B cell (primary cell): ENCODE data around the gene STS. TPM values are rescaled to one million over a fixed set of nuclear protein-coding genes. Genes with fewer than 3 reads are reported as not detected.

Source experiments
- ATAC-seq: fragments of 200-7000 bp; cut with Tn5 transposase; one replicate; pipeline ENCODE4 v1.10.0; 2021; ENCODE audit warnings: low read depth, mild to moderate bottlenecking, moderate number of reproducible peaks, moderate library complexity
- CTCF ChIA-PET: fragments of 350-600 bp; sonication (Branson Sonifier 250); formaldehyde crosslinking; loops from one replicate; lab custom pipeline; 2021; ENCODE audit warnings: antibody characterized with exemption, inconsistent platforms; lab: Charles Lee
- POLR2A ChIA-PET: fragments of 350-600 bp; sonication (Branson Sonifier 250); formaldehyde crosslinking; loops from one replicate; lab custom pipeline; 2021; ENCODE audit warnings: antibody characterized with exemption; lab: Charles Lee
- DNase-seq: peaks from one replicate; pipeline ENCODE4 v3.0.0; 2013
- H2AFZ ChIP-seq: 2 replicates; pipeline ENCODE4 v1.6.1; 2012; ENCODE audit warnings: mild to moderate bottlenecking, low read depth, low read length; ENCODE audit not compliant: insufficient read depth, poor library complexity, severe bottlenecking
- H3K27ac ChIP-seq, 2 donors: 1 replicate in 1 of 2; 2 replicates in 1 of 2; pipeline ENCODE4 v1.5.1; 2012 to 2013; ENCODE audit warnings: low read length in 2 of 2, mild to moderate bottlenecking in 2 of 2, moderate library complexity in 1 of 2
- H3K27me3 ChIP-seq, 4 experiments: fragments of 200-600 bp in 1 of 4; sonication (generic) in 1 of 4; replicated peaks in 1 of 4; 1 replicate in 2 of 4; 2 replicates in 2 of 4; pipeline versions ENCODE4 v1.6.1 to v1.7.0; 2013 to 2016; ENCODE audit warnings: low read length in 3 of 4, mild to moderate bottlenecking in 2 of 4, mixed read lengths in 1 of 4, moderate library complexity in 1 of 4; ENCODE audit not compliant: insufficient read depth in 4 of 4, control insufficient read depth in 3 of 4; ENCODE audit errors: control extremely low read depth in 1 of 4
- H3K36me3 ChIP-seq, 2 experiments: replicated peaks in 1 of 2; 1 replicate in 1 of 2; 2 replicates in 1 of 2; pipeline versions ENCODE4 v1.6.1 to v1.7.1; 2013; ENCODE audit warnings: low read length in 1 of 2; ENCODE audit not compliant: insufficient read depth in 2 of 2, control insufficient read depth in 1 of 2; ENCODE audit errors: control extremely low read depth in 1 of 2, extremely low read depth in 1 of 2
- H3K4me1 ChIP-seq, 2 donors: fragments of 200-600 bp in 1 of 2; sonication (generic) in 1 of 2; 1 replicate in 1 of 2; 2 replicates in 1 of 2; pipeline versions ENCODE4 v1.5.1 to v1.6.1; 2013 to 2017; ENCODE audit warnings: low read length in 2 of 2; ENCODE audit not compliant: control insufficient read depth in 2 of 2, insufficient read depth in 2 of 2
- H3K4me2 ChIP-seq: replicated peaks from 2 replicates; pipeline ENCODE3; 2012; ENCODE audit warnings: mild to moderate bottlenecking, low read depth, low read length; ENCODE audit not compliant: poor library complexity, severe bottlenecking
- H3K4me3 ChIP-seq, 5 experiments: fragments of 200-600 bp in 1 of 5; sonication (generic) in 1 of 5; 1 replicate in 3 of 5; 2 replicates in 2 of 5; pipeline versions ENCODE4 v1.5.1 to v1.7.0; 2011 to 2016; ENCODE audit warnings: low read length in 4 of 5, mild to moderate bottlenecking in 4 of 5, low read depth in 2 of 5, control low read depth in 1 of 5, moderate library complexity in 1 of 5; ENCODE audit not compliant: insufficient read depth in 1 of 5; ENCODE audit errors: control extremely low read depth in 1 of 5, extremely low read depth in 1 of 5
- H3K79me2 ChIP-seq: fragments of 200-600 bp; sonication (generic); one replicate; pipeline ENCODE4 v1.6.0; 2016; ENCODE audit warnings: low read length; ENCODE audit not compliant: control insufficient read depth, insufficient read depth
- H3K9ac ChIP-seq: fragments of 200-600 bp; sonication (generic); 2 replicates; pipeline ENCODE4 v1.6.1; 2017; ENCODE audit warnings: mild to moderate bottlenecking, low read length, moderate library complexity
- H3K9me3 ChIP-seq, 3 donors: one replicate each; pipeline versions ENCODE4 v1.6.1 to v1.7.1; 2013; ENCODE audit warnings: low read length in 2 of 3; ENCODE audit not compliant: control insufficient read depth in 2 of 3, insufficient read depth in 1 of 3; ENCODE audit errors: control extremely low read depth in 1 of 3
- H4K20me1 ChIP-seq: 2 replicates; pipeline ENCODE4 v1.6.0; 2012; ENCODE audit warnings: mild to moderate bottlenecking, low read length; ENCODE audit not compliant: insufficient read depth, control insufficient read depth, poor library complexity, severe bottlenecking
- H3K27ac Mint-ChIP-seq: one replicate; pipeline ENCODE4 v1.8.0; 2021; ENCODE audit warnings: mixed read lengths
- H3K27me3 Mint-ChIP-seq: one replicate; pipeline ENCODE4 v1.8.0; 2021; ENCODE audit warnings: mixed read lengths
- H3K4me1 Mint-ChIP-seq: one replicate; pipeline ENCODE4 v1.8.0; 2021; ENCODE audit warnings: mixed read lengths
- H3K4me3 Mint-ChIP-seq: one replicate; pipeline ENCODE4 v1.8.0; 2021; ENCODE audit warnings: mixed read lengths
- H3K9me3 Mint-ChIP-seq: one replicate; pipeline ENCODE4 v1.8.0; 2022; ENCODE audit warnings: mixed read lengths; ENCODE audit not compliant: insufficient read depth
- CTCF ChIP-seq: fragments of 200-600 bp; IDR thresholded peaks from one replicate; pipeline ENCODE4 v1.8.0; 2022; ENCODE audit warnings: antibody characterized with exemption, mild to moderate bottlenecking
- EZH2 ChIP-seq: IDR thresholded peaks from 2 replicates; pipeline ENCODE4 v1.6.1; 2012; ENCODE audit warnings: borderline replicate concordance, low read depth, mild to moderate bottlenecking, moderate library complexity, low read length; ENCODE audit not compliant: insufficient read depth, poor library complexity, severe bottlenecking
- WGBS: methylation state at CpG from one replicate; pipeline ENCODE4 v1.1.5; 2013; ENCODE audit warnings: missing lambda C conversion rate; ENCODE audit not compliant: insufficient coverage; 5-methylcytosine and 5-hydroxymethylcytosine counted together
- intact Hi-C: fragments of 100-400 bp; cut with micrococcal nuclease; formaldehyde crosslinking; loops from one replicate; pipeline ENCODE4 v1.10.0; 2022
- polyA plus RNA-seq: library from polyadenylated mRNA; depleted of rRNA; stranded (reverse); fragments of >200 nt; gene quantifications from 2 replicates; pipeline ENCODE4 v1.2.3, GENCODE V29; 2012
- total RNA-seq, 2 donors: library from RNA; stranded (reverse); fragments of 120-200 nt in 1 of 2; gene quantifications; 1 replicate in 1 of 2; 2 replicates in 1 of 2; pipeline versions ENCODE4 v1.2.3 to v1.2.4, GENCODE V29; 2013 to 2022

Gene STS
- total and polyA plus RNA-seq, 2 donors (not counting 1 experiment from before 2014, with no cell fraction given): 1.9 to 2.9 TPM

- Histone ChIP-seq H3K27me3 (no peaks in the 10 kb centered on the region), H3K9ac (no peak overlapping the region), H3K4me3 (no peak overlapping the region), H3K9me3 (no peaks in the 10 kb centered on the region), H3K79me2 (no peaks in the 10 kb centered on the region), H3K4me2 (no peak overlapping the region), H4K20me1 (no peaks in the 10 kb centered on the region), H3K27ac (no peak overlapping the region), H3K4me1 (no peaks in the 10 kb centered on the region), H2AFZ (no peak overlapping the region), H3K36me3 (no peaks in the 10 kb centered on the region)
- Mint-ChIP-seq H3K9me3 (no peaks in the 10 kb centered on the region), H3K27ac (no peak overlapping the region), H3K4me1 (no peaks in the 10 kb centered on the region), H3K4me3 (no peak overlapping the region), H3K27me3 (no peaks in the 10 kb centered on the region)
- ChIA-PET POLR2A (no interaction called here), CTCF (no interaction called here)
- DNase-seq (no peak), ATAC-seq (no peak)
- no CpG with 5 or more reads among the region's 3 CpGs for WGBS
- intact Hi-C loops: no loop called here
- TF ChIP-seq CTCF (no peak), EZH2 (no peak)
Observed at GRCh38 chrX:7164174-7164573, 16.7 kb downstream of the STS start.

- Histone ChIP-seq H3K27me3 (no peaks in the 10 kb centered on the region), H3K4me3 (no peak overlapping the region), H3K9me3 (no peaks in the 10 kb centered on the region), H3K27ac (no peak overlapping the region), H3K9ac (no peak overlapping the region), H3K36me3 (no peaks in the 10 kb centered on the region), H3K79me2 (no peaks in the 10 kb centered on the region), H3K4me2 (no peak overlapping the region), H2AFZ (no peak overlapping the region), H3K4me1 (no peaks in the 10 kb centered on the region), H4K20me1 (no peaks in the 10 kb centered on the region)
- H3K27me3 Mint-ChIP-seq: no peaks in the 10 kb centered on the region
- H3K9me3 Mint-ChIP-seq: no peaks in the 10 kb centered on the region
- ChIA-PET POLR2A (no interaction called here), CTCF (no interaction called here)
- no CpG with 5 or more reads among the region's 1 CpG for WGBS
- no peak for ATAC-seq
- no peak for DNase-seq
- no peaks in the 10 kb centered on the region for H3K4me1 Mint-ChIP-seq
- no peak overlapping the region for H3K27ac Mint-ChIP-seq
- no peak for TF ChIP-seq CTCF
- no peak for TF ChIP-seq EZH2
- intact Hi-C loops: no loop called here
- H3K4me3 Mint-ChIP-seq: no peak overlapping the region
Observed at GRCh38 chrX:7168371-7168770, 20.9 kb downstream of the STS start.
